GM18502 (cell line): Measurements from ENCODE around the gene SLC39A11.
"Not testable (repeated sequence)": the region's sequence is repeated elsewhere in the genome, so short reads cannot be mapped to it uniquely, and the experiment has no call there.

Experiments used
- ATAC-seq: cut with Tn5 transposase; IDR thresholded peaks from one replicate; pipeline ENCODE4 v1.9.1; 2021; ENCODE audit warnings: mild to moderate bottlenecking; ENCODE audit not compliant: unreplicated experiment, poor library complexity

Gene SLC39A11

DNA sequence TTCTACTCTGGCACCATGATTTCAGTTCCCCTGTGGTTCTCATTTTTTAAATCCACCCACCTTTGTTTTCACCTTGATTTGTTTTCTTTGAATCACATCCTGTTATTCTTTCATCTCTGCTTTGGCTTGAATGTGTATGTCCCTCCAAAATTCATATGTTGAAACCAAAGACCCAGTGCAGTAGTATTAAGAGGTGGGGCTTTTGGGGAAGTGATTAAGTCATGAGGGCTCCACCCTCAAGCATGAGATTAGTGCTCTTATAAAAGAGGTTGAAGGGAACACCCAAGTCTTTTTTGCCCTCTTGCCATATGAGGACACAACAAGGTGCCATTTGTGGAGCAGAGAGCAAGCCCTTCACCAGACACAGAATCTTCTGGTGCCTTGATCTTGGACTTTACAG is 382.3 kb downstream of the SLC39A11 start:
- no peak for ATAC-seq

- ATAC-seq: not testable (repeated sequence)
Measured at GRCh38 chr17:72708682-72709081, 383.8 kb downstream of the SLC39A11 start.

DNA sequence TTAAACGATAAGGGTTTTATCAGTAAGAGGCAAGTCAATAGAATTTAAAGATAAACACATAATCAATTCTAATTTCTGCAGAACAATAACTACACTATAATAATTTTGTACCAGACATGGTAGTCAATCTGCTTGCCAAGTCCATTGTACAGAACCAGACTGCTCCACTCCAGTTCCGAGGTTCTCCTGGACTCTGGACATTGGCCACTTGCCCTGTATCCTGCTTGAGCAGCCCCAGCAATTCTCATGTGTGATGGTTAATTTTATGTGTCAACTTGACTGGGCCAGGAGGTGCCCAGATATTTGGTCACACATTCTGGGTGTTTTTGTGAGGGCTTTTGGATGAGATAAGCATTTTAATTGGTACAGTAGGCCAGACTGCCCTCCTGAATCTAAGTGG is 384.6 kb downstream of the SLC39A11 start:
- ATAC-seq: no peak

DNA sequence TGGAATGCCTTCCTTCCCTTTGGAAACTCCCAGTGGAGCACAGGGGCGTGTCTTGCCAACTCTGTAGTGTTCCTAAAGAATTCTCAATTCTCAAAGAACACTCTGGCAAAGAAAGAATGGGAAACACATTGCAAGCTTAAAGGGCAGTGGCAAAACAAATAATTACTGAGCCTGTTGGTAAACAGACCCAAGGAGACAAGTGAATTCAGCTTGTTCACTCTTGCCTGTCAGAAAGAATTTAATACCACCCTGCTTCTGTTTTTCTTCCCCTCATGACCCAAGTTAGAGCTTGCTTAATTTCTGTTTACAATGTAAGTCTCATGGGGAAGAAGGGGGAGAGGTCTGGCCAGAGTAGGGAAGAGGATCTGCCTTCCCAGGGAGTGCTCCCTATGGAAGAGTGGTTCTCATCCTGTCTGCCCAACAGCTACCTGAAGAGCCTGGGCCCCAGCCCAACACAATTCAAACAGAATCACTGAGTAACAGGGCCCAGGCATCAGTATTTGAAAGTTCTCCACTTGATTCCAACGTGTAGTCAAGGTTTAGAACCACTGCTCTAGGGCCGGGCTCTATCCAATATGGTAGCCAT is 386.0 kb downstream of the SLC39A11 start:
- ATAC-seq: peak; percentile 20

- ATAC-seq: peak; percentile 87
Measured at GRCh38 chr17:72705905-72706395, 386.5 kb downstream of the SLC39A11 start.

- ATAC-seq: no peak
Measured at GRCh38 chr17:72702998-72703397, 389.5 kb downstream of the SLC39A11 start.

GRCh38 chr17:72702136-72702735 is 390.3 kb downstream of the SLC39A11 start:
- ATAC-seq: no peak

GRCh38 chr17:72700226-72700625 is 392.3 kb downstream of the SLC39A11 start:
- ATAC-seq: no peak

GRCh38 chr17:72699545-72699944 is 392.9 kb downstream of the SLC39A11 start:
- no peak for ATAC-seq

DNA sequence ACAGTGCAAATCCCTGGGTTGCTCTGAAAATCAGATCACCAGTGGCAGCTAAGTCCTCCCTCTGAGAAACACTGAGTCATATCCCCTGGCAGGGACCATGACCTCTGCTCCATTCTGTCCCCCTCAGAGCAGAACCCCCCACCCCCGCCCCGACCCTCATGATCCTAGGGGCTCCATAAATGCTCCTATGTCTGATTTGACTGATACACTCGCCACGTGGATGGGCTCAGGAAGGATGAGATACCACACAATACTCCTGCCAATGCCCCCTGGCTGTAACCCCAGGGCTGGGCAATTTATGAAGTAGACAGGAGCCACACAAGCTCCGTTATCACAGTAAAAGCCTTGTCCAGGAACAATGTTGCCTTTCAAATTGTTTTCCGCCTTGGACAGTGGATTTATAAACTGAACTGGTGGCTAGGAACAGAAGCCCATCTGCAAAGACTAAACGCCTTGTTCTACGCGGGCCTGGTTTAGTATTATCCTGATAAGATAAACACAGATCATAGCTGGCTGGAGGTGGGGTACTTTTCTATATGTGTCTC is 394.8 kb downstream of the SLC39A11 start:
- no peak for ATAC-seq

- no peak for ATAC-seq
Measured at GRCh38 chr17:72696721-72697120, 395.8 kb downstream of the SLC39A11 start.

DNA sequence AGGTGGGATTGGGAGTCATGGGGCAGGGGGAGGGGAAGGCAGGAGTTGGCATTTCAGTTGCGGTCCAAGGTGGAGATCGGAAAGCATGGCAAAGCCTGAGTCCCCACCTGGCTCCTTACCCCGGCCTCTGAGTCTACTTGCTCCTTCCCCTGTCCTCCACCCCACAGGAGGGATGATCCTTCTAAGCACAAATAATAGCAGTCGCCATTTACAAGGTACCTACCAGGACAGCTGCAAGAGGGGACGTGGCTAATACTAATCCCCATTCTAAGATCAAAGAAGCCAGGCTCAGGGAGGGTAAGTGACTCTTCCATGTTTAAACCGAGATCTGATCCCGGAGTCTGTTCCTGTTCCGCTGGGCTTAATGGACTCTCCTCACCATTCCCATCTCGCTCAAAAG is 396.3 kb downstream of the SLC39A11 start:
- ATAC-seq: no peak

DNA sequence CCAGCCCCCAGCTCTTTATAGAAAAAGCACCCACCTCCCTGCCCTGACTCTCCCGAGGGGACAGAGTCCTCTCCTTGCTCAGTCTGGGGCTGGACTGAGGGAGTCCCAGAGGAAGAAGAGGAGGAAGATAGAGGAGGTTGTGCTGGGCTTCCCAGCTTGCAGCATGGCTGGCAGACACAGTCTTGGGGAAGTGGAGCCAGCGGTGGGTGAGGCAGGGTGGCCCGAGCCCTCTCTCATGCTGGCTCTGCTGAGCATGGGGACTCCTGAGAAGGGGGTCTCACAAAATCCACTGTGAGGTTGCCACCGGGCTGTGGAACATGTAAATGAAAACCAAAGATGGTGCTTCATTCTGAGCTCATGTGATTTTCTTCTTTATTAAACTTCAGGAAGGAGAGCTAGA is 398.5 kb downstream of the SLC39A11 start:
- ATAC-seq: no peak

GRCh38 chr17:72693151-72693878 is 399.2 kb downstream of the SLC39A11 start:
- ATAC-seq: no peak

GRCh38 chr17:72692676-72693075 is 399.8 kb downstream of the SLC39A11 start:
- ATAC-seq: no peak

DNA sequence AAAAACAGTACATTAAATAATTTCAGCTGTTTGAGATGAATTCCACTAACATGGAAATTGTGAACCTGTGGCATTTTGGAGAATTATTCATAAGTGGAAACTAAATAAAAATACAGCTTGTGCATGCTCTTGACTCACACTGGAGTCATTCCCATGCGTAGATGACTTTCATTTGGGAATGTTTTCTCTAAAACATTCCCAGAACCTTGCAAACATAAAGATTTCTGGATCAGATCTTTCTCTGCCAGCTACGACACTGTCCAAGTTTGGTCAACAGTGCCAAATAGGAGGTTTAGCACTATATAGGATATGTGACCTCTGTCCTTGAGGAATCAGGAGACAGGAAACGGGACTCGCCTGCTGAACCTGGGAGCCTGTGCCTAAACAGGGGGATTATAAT is 400.9 kb downstream of the SLC39A11 start:
- ATAC-seq: no peak

DNA sequence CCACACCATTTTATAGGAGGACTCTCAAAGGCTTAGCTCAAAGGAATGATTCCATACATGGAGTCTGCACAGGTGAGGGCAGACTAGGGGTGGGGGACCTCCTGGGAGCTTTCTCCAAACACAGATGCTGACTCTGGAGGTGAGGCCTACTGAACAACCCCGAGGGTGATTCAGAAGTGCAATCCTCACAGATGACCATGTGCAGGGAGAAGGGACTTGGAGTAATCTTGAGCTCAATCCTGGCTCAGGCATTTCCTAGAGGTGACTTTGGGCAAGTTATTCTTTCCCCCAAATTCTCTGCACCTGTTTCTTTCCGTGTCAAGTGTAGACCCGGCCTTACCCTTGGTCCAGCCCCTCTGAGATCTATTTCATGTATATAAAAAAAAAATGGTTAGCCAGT is 401.5 kb downstream of the SLC39A11 start:
- ATAC-seq: no peak

DNA sequence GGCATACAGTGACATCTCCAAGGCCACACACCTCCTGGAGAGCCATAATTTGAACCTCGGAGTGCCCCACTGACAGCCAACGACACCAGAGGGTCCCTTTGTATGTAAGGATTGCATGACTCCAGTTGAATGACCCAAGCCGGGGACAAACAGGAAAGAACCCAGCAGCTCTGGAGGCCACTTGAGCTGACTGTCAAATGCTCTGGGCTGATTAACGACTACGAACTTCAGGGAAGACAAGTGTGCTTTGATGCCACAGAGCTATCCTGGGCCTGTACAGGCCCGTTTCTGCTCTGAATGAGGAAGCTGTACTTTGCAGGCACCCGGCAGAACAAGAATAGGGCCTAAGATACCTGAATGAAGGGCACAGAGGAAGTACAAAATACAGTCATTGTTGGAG is 404.6 kb downstream of the SLC39A11 start:
- ATAC-seq: no peak

- ATAC-seq: no peak
Measured at GRCh38 chr17:72684405-72685020, 408.0 kb downstream of the SLC39A11 start.

GRCh38 chr17:72683506-72684404 is 408.7 kb downstream of the SLC39A11 start:
- no peak for ATAC-seq
